ENCODE results near the gene KLHL24.

- TF ChIP-seq POLR2A (IDR thresholded peaks at IDR 0.05) (no peak), CTCF (IDR thresholded peaks at IDR 0.05) (no peak)
Observed at GRCh38 chr3:183662099-183662498, 26.7 kb downstream of the KLHL24 start.

Data from esophagus squamous epithelium (tissue), 4 donors.